Measurements from ENCODE around the gene EN2.

EN2 gene

GRCh38 chr7:155458111-155458877 is at the start of gene EN2:
Gene EN2, plus strand, starts transcription at chr7:155458129. Its CDS starts 249 bp downstream, at chr7:155458378.
- no peak for DNase-seq (ENCODE audit: low read depth in 2 of 2)

GRCh38 chr7:155408651-155409586 is 49.0 kb upstream of the EN2 start:
- DNase-seq (ENCODE audit: low read depth in 2 of 2) = no peak

DNA sequence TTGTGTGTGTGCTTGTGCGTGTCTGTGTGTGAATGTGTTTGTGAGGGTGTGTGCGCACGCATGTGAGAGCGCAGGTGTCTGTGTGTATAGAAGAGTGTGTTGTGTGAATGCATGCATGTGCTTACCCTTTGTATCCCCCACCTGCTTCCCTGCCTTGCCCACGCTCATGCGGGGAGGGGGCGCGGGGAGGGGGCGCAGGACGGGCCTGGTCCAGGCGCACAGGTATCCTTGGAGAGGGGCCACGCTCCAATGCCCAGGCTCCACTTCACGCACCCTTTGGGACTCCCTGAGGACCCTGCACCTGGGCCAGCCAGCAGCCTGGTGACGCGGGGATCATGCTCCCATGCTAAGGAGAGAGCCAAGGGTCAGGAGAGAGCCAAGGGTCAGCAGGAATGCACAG is 47.9 kb upstream of the EN2 start:
- no peak for DNase-seq (ENCODE audit: low read depth in 2 of 2)

DNA sequence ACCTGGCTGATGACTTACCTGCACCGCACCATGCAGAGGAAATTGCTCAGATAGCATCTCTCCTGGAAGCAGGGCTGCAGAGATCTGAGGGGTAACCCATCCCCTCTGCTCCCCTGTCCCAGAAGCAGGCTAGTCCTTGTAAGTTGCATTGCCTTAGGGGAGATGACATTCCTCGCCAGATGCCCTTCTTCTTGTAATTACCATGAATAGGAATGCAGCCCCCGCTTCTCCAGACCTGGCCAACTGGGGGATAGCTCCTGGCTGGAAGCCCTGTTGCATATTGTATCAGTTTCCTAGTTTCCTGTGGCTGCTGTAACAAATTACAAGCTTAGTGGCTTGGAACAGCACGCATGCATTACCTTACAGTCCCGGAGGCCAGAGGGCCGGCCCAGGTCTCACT is 47.5 kb upstream of the EN2 start:
- no peak for DNase-seq (ENCODE audit: low read depth in 2 of 2)

DNA sequence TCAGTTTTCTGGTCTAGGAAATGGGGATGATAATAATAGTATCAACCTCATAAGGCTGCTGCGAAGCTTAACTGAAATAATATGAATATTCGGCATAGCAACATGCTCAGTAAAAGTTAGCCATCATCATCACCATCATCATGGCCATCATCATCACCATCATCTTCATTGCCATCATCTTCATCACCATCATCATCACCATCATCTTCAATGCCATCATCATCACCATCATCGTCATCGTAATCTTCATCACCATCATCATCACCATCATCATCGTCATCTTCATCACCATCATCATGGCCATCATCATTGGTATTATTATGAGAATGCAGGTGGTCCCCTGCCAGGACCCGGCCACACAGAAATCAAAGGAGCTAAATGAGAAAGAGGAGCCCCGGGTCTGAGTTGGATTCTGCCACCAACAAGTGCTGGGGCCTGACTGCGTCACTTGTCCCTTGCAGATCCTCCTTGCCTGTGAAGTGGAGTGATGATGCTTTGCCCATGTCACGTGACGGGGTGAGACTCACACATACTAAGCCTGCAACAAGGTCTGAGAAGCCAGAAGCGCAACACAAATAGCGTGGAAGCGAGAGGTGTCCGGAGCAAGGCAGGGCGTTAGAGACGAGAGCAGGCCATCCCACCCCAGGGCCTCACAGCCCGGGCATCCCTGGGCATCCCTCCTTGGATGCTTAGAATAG is 46.1 kb upstream of the EN2 start:
- no peak for DNase-seq (ENCODE audit: low read depth in 2 of 2)

- peak in 1 of 2 donors; percentile 18 for DNase-seq (ENCODE audit: low read depth in 2 of 2)
These were observed 45.3 kb upstream of the EN2 start for GRCh38 chr7:155412416-155413253.

- DNase-seq (ENCODE audit: low read depth in 2 of 2) = no peak
These were observed 43.1 kb upstream of the EN2 start for GRCh38 chr7:155414547-155415492.

GRCh38 chr7:155416646-155417380 is 41.1 kb upstream of the EN2 start:
- DNase-seq (ENCODE audit: low read depth in 2 of 2) = no peak

- no peak for DNase-seq (ENCODE audit: low read depth in 2 of 2)
These were observed 39.6 kb upstream of the EN2 start for GRCh38 chr7:155418304-155418703.

DNA sequence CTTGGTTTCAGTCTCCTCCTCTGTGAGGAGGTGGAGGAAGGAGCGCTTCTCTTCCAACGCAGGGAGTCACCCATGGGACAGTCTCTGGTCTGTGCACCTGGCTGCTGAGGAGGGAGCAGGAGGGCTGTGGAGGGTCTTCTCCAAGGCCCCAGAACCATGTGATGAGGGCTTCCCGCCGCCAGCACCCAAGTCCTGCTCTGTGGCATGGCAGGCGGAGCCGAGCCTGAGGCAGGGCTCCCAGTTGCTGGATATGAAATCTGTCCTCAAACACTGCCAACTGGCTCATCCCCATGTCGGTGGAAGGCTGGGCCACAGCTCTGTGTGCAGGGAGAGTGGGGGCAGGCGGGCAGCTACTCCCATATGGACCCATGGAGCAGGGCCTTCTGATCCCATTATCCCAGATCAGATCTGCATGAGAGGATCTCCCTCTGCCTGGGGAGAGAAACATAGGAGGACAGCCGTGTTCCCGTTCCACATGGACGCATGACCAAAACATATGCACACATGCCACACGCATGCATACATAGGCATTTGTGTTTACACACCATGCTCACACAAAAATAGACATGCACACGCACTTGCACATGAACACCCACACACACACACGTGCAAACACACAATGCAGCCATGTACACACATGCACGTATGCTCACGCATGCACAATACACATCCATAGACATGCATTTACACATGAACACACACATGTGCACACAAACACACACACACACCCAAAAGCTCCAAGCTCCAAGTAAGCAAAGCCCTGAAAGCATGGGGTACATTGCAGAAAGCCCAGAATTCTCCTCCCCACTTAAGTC is 38.8 kb upstream of the EN2 start:
- DNase-seq (ENCODE audit: low read depth in 2 of 2) = no peak

- DNase-seq (ENCODE audit: low read depth in 2 of 2) = no peak
These were observed 37.8 kb upstream of the EN2 start for GRCh38 chr7:155420116-155420515.

- no peak for DNase-seq (ENCODE audit: low read depth in 2 of 2)
These were observed 35.8 kb upstream of the EN2 start for GRCh38 chr7:155422151-155422550.

GRCh38 chr7:155422599-155423336 is 35.2 kb upstream of the EN2 start:
- DNase-seq (ENCODE audit: low read depth in 2 of 2) = no peak

- DNase-seq (ENCODE audit: low read depth in 2 of 2) = no peak
These were observed 34.3 kb upstream of the EN2 start for GRCh38 chr7:155423337-155424285.

DNA sequence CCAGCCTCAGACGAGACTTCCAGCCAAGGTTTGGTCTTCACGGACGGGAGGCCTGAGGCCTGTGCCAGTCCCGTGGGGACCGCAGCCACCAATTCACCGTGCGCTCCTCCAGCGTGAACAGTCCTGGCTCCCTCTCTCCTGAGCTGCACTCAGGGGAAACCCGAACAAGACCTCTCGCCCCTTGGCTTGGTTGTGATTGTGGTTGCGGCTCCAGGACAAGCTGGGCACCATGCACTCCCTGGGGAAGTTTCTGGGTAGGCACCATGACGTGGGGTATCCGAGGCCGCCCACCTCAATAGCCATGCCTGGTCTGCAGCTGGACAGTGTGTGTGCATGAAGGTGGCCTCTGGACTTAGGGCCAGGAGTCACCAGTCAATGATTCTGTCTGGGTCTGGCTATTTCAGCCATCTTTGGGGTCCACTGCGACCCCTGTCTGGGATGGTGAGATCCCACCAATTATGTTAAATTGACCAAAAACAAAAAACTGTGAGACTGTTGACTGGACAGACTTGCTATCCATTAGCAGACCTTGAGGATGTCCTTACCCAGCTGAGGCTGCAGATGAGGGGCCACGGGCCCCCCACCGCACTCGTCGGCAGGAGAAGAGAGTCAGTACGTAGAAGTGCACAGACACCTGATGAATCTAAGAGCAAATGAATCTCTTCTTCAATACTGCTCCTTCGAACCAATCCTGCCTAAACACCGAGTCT is 33.5 kb upstream of the EN2 start:
- no peak for DNase-seq (ENCODE audit: low read depth in 2 of 2)

GRCh38 chr7:155425011-155425340 is 33.0 kb upstream of the EN2 start:
- no peak for DNase-seq (ENCODE audit: low read depth in 2 of 2)

All from stimulated activated CD8-positive, alpha-beta memory T cell treated with anti-CD3 and anti-CD28 coated beads, Interleukin-7, amount 100 ng/mL, for 1 hour (primary cell).